GM13977 (cell line): ENCODE measurements around the gene LRP5.

ENCODE experiments used
- DNase-seq: peaks from one replicate; pipeline ENCODE4 v3.0.0; 2012; ENCODE audit warnings: low spot score
- CTCF ChIP-seq: IDR thresholded peaks from 2 replicates; pipeline ENCODE4 v1.5.1; 2012; ENCODE audit warnings: mild to moderate bottlenecking, control low read depth; ENCODE audit not compliant: insufficient read depth; ENCODE audit errors: extremely low read depth, missing control alignments
- in situ Hi-C: fragments of 300-500 bp; cut with MboI; formaldehyde crosslinking; loops from one replicate; pipeline ENCODE4 v1.12.0; 2022; ENCODE audit warnings: low sequenced_read_pairs, low pct_unique_long_range_greater_than_20kb, mixed read lengths, inconsistent platforms; ENCODE audit not compliant: unreplicated experiment

The LRP5 gene

DNA sequence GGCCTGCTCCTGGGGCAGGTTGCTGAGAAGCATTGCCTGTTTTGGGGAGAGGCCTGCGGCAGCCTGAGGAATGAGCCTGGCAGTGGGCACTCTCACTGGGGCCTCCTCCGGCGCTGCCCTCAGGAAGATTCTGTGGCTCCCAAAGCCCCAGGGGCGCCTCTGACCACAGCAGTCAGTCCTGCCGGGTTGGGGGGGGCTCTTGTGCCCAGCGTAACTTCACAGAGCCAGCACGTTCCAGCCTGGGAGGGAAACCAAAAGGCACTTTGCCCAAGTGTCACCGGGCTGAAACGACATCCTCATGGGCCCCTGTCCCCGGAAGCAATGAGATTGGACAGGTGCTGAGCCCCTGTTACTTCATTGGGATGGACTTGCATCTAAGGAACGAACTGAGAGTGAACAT, 4.3 kb upstream of the LRP5 start:
- no peak for DNase-seq
- TF ChIP-seq CTCF: no peak
- in situ Hi-C loops: no loop called here

DNA sequence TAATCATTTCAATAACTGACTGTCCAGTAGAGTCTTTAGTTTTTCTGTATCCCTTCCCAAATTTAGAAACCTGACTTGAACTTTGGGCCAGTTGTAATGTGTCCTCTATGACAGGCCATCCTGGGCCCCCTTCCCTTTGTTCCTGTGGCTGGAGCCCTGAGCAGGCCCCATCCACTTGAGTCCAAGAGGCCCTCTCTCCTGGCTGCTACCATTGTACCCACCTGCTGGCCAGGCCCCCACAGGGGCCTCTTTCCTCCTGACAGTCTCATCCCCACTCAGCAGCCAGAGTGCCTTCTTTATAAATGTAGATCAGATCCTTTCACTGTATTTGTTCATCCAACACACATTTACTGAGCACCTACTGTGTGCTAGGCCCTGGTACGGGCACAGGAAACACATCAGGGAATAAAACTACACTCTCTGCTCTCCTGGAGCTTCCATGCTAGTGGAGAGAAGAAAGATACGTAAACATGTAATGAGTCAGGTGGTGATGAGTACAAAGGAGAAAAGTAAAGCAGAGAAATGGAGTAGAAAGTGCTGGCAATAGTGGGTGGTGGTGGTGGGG, 2.7 kb upstream of the LRP5 start:
- in situ Hi-C loops: no loop called here
- TF ChIP-seq CTCF: no peak
- DNase-seq: no peak

DNA sequence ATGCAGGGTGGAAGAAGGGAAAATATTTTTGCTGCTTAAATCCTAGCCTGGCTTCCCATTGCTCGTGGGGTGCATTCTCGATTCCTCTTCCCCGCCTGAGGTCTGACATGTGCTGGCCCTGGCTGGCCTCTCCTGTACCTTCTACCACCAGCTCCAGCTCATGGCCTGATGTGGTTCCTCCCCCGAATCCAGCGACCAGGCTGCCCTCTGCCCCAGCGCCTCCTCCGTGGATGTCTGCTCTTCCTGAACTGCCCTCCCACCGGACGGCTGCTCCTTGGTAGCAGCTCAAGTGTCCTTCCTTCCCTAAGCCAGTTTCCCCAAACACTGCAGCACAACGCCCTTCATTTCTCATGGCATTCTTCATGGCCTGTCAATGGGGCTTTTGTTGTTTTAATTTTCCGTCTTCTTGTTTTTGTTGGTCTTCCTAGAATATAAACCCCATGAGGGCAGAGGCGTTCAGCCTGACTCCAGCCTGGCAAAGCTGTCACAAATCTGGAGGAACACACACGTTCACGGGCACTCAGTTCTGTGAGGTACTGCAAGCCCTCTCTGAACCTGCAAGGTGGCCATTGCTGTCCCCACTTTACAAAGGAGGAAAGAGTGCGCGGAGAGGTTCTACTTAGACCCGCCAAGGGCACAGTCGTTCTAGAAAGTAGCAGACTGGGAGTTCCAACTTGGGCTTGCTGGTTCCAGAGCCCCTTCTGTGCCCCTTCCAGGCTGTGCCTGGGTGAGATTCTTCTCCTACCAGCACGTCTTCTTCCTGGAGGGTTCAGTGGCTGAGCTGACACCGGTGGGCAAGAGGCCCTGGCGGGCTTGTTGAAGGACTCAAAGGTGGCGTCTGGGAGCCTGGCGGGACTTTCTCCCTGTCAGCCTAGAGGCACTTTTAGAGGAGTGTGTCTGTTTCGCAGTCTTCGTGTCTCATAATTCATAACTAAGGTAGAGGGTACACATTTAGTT, 953 bp upstream of the LRP5 start:
- no peak for TF ChIP-seq CTCF
- in situ Hi-C loops: no loop called here
- no peak for DNase-seq

GRCh38 chr11:68312780-68313573, 586 bp downstream of the LRP5 start:
- in situ Hi-C loops: no loop called here
- no peak for TF ChIP-seq CTCF
- peak; percentile 71 for DNase-seq

DNA sequence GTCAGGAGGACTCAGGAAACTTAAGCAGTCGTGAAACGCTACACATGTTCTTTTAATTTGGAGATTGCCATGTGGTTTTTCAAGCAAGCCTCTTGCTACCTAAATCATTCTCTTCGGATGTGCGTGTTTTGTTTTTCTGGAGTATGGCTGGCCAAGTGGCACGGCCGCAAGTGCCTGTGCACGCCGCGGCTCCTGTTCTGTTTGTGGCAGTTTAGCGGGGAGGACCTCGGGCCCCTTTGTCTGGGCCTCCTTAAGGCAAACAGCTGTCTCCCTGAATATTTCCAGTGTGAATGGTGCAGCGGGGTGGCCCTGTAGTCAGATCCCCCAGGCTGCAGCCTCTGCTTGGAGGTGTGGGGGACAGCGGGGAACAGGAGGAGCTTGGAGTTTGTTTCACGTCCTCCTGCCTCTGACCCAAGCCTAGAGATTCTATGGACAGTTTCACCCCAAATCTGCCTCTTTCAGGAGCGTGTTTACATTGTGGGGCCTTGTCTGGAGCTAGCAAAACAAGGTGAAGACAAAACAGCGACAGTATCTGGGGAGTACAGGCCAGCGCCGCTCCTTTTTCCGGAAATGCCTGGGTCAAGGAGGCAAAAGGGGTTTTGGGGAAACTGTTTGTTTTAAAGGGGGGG, 1.3 kb downstream of the LRP5 start:
- TF ChIP-seq CTCF: no peak
- DNase-seq: no peak
- in situ Hi-C loops: no loop called here
